GM10847 (cell line): ENCODE data around the gene OR2AG2.

Experiments used
- POLR2A ChIP-seq: IDR thresholded peaks from 2 replicates; pipeline ENCODE4 v1.6.1; 2011; ENCODE audit not compliant: insufficient read length; ENCODE audit errors: extremely low read depth

OR2AG2 gene, protein sequence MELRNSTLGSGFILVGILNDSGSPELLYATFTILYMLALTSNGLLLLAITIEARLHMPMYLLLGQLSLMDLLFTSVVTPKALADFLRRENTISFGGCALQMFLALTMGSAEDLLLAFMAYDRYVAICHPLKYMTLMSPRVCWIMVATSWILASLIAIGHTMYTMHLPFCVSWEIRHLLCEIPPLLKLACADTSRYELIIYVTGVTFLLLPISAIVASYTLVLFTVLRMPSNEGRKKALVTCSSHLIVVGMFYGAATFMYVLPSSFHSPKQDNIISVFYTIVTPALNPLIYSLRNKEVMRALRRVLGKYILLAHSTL

DNA sequence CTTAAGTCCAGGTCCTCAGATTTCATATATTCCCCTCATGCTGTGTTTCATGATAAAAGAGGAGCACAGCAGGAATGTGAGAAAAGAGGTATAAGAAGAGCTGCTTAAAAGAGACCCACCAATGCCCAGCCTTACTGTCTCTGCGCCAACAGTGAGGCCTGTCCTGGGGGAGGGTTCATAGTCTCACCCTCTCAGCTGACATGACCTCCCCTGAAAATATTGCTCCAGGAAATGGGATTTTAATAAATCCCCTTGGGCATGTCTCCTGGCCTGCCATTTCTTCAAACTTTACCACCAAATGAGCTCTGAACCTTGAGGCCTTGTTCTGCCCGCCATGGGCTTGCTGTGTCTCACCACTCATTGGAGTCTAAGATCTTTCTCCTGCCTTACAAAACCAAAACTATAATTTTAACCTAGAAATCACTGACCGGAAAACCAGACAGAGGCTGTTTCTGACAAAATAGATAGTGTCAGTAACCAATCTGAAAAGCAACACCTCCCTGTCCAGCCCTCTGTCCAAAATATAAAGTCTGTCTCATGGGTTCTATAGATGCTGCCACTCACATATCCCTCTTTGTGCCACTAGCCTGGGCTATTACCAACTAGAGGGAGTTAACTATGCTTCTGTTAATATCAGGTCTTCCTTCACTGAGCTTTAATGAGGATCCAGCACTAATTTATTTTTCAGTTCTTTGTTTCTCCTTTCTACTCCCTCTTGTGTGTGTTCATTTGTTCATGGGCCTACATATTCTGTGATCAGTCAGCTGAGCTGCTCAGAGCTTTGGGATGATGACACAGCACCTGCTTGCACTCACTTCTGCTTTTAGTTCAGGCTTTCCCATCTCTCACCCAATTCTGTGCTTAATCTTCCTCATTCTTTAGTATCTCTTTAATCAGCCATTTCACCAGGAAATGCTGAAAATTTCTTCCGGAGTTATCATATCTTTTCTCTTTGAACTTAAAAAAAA is at the start of gene OR2AG2:
TSS of gene OR2AG2 (minus strand) at position 51 of the 968 bp plus-strand sequence. CDS start 3,019 bp downstream, outside the sequence.
- no peak for TF ChIP-seq POLR2A

DNA sequence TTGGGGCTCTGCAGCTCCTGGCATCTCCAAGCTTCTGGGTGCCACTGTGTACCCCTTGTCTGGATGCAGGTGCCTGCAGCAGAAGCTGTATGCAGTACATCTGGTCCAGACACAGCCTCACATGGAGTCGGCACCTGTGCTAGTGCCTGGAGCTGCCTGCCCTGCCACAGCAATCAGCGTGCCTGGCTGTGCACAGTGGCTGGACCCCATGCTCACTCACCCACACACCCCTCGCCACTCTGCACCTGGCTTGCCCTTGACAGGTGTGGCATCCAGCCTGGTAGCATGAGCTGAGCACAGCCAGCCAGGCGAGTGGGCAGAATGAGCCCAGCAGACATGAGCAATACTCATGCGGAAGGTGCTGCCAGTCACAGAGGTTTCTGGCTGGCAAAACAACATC is 47.2 kb upstream of the OR2AG2 start:
- no peak for TF ChIP-seq POLR2A

DNA sequence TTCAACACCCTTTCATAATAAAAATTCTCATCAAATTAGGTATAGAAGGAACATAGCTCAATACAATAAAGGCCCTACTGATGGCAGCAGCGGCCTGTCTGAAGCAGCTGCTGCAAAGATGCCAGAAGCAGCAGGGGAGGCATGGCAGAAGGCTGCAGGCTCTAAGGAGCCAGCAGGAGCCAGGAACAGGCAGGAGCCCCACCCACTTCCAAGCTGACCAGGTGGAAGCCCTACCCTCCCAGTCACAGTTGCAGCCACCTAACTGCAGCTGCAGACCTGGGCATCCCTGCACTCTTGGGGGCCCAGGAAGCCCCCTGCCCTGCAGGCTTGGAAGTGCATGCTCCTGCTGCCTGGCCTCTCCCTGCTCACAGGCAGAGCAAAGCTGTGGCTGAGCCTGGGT is 45.9 kb upstream of the OR2AG2 start:
- no peak for TF ChIP-seq POLR2A

DNA sequence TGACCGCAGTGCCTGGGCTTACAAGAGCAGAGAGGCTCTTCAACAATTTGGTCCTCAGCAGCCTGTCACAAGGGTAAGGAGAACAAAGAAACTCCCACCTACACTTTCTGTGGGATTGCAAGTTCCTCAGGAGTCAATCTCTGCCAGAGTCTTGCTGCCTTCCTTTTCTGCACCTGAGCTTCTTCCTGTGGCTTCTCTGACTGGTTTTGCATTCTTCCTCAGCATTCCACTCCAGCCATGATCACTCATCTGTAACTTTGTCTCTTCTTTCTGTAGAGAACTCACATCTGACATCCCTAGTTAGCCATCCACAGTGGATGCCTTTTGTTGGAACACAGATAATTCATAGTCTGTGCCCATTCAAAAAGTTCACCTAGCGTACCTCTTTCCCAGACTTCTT is 41.9 kb upstream of the OR2AG2 start:
- no peak for TF ChIP-seq POLR2A

DNA sequence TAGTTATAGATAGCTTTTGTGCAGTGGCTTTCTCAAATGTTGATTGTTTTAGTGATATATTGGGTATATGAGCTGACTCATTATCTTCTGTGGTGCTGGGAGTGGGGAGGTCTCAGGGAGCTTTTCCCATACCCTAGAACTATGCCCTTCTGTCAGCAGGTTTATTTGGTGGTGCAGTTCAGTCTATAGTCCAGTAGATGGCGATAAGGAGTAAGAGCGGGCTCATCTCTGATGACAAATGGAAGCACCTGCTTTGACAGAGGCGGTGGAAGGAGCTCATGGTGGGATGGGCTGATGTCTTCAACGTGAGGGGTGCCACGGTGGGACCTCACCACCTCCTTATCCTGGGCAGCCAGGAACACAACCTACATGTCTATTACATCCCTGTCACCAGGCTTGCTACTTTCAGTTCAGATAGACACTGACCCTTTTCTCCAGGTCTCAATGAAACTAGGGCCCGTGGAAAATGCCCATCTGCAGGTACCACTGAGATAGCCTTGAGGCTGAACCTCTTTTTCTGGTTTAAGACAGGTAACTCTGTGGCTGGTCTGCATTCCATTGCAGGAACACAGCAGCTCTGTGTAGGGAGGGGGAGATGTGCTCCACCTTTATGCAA is 40.7 kb upstream of the OR2AG2 start:
- TF ChIP-seq POLR2A, result no peak

DNA sequence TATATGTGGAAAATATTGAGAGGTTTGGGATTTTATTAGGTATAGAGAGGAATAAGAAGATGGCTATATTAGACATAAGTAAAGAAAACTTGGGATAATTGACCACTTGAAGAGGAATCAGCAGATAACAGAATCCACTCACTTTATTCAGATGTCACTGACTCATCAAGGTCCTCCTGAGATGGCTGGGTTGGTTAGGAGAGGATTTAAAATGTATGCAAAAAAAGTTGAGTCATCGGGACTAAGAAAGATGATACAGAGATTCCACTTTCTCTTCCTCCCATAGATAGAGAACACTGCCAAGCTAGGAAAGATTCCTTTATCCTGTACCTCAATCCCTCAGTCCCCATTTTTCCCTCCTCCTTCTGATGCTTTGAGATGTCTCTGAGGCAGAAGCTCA is 27.6 kb upstream of the OR2AG2 start, which contains the start of gene OR6A2:
TSS of gene OR6A2 (minus strand) at position 288 of the 400 bp plus-strand sequence. CDS start 3,981 bp downstream, outside the sequence.
- TF ChIP-seq POLR2A, result no peak

DNA sequence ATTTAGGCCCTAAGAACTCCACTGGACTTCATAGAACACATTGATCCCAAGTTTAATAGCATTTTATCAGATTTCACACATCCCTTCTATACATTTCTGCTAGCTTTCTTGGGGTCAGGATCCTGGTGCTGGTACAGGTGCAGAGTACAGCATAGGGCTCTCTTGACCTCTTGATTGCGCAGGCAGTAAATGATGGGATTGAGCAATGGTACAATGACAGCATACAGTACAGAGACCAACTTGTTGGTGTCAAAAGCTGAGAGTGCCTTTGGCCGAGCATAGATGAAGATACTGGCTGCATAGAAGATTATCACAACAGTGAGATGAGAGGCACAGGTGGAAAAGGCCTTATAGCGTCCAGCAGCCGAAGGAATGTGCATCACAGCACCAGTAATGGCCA is 22.9 kb upstream of the OR2AG2 start:
- TF ChIP-seq POLR2A, result no peak

DNA sequence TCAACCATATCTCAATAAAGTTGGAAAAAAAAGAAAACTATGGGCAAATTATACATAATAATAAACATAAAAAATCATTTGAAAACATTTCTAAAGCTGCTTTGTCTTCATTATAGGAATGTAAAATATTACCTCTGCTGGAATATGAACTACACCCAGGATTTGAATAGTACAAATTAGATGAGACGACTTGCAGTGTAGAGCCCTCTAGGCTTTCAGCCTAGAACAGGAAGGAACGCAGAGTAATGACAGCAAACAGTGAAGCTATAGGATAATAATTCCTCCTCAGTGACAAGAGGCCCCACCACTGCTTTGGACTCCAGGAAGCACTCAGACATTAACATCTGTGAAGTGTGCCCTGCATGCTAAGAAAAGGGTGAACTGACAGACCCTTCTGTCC is 18.8 kb upstream of the OR2AG2 start:
- TF ChIP-seq POLR2A, result no peak

DNA sequence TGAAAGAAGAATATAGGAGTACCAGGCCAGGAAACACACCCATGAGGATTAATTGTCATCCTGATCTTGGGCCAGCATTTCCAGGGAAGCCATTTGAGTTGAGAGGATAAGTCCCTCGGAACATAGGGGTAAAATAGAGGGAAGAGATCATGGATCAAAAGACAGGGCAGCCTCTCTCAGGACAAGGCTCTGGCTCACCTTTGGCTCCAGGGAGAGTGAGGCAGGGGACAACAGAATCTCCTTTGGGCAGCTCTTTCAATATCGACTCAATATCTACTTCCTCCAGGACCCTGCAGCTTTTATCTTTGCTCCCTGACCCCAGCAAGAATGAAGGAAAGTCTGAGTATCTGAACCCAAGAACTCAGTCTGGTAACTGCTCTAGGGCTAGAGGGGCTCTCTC is 10.9 kb upstream of the OR2AG2 start, which contains the start of gene OR2AG1:
TSS of gene OR2AG1 (plus strand) at position 301 of the 400 bp plus-strand sequence. CDS start 2,018 bp downstream, outside the sequence.
- TF ChIP-seq POLR2A, result no peak

DNA sequence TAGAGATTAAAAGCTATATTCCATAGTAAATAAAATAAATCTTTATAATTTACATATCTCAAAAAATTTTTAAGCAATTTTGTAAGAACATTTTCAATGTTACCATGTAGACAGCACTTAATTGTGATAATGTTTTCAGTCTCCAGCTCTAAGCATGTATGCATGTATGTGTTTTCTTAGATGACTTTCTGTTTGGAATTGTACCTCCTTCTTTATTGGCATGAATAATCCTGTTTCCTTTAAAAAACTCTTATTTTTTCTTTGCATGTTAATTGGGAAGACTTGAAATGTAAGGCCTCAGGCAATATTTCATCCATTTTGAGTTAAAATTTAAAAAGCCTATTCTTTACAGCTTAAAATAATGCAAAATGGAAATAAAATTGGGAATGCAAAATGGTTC is 9.1 kb upstream of the OR2AG2 start:
- TF ChIP-seq POLR2A, result no peak

DNA sequence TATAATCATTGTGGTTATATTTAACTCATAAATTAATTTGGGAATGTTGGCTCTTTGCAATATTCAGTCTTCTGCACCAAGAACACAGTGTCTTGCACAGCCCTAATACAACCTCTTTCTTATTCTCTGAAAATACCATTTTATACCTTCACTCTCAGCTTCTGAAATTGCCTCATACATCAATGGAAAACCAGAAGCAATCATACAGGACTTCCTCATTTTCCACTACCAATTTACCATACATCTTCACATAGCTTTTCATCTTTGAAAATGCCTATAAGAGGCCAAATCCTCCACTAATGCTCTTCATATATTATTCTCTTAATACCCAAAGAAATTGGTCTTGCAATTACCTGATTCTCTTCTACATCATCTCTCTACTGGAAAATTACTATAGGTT is 6.7 kb upstream of the OR2AG2 start:
- no peak for TF ChIP-seq POLR2A

DNA sequence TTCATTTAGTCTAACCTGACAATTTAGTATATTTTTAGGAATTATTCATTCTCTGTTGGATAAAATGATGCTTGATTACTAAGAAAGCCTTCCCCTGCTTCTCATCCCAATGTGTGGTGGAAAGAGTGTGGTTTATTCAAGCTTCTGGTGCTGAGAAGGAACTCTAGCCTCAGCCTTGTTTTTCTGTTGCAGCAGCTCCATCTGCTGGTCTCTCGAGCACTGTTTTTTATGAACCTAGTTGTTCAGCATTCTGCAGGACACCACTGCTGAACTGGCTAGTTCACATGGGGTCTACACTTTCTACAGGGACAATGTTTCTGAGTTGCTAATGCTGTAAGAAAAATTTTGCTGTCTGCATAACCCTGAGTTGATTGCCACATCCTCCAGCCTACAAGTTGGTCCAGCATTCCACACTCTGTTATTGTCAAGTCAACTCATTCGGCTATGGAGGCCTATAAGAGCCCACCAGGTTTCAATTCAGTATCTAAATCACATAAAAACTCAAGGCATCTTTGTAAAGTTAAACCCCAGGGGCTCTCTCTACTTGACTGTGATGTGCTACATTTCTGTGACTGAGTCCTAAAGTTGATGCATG is 14.3 kb downstream of the OR2AG2 start:
- no peak for TF ChIP-seq POLR2A

DNA sequence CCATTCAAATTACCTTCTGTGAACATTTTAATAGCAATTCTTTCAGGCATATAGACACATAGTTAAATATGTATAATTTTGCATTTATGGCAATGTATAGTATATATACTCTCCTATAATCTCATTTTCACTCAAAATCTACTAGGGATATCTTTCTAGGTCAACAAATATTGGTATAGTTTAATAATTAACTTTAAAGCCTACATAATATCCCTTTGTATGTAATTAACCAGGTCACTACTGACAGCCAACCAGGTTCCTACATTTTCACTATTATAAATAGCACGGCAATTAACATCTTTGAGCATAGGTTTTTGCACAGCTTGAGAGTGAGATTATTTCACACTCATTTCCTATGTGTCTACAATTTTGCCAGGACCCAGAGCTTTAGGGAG is 15.8 kb downstream of the OR2AG2 start:
- TF ChIP-seq POLR2A, result no peak

DNA sequence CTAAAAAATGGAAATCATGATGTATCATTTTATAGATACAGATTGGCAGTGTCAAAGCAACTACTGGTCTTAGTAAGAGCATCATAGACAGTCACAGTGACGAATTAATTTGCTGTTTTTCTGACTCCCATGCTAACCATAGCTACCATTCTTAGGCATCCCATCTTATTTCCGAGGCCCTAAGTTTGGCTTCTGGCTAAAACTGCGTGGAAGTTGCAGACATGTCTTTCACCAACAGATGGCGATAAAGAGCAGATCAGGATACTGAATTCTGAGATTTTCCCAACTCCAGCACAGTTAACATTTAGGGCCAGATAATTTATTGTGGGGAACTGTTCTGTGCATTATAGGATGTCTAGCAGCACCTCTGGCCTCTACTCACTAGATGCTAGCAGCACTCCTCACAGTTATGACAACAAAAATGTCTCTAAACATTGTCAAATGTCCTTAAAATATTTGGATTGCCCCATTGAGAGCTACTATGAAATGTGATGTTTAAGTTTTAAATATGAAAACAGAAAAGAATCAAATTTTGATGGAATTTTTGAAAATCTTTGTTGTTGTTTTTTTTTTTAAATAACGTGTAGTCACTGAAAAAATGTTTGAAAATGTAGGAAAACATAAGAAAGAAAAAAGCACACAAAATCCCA is 16.3 kb downstream of the OR2AG2 start:
- TF ChIP-seq POLR2A, result no peak
